ENCODE data around the gene SLA2. TPM values are rescaled to one million over a fixed set of nuclear protein-coding genes. Genes with fewer than 3 reads are reported as not detected.
"Not testable (repeated sequence)": the region's sequence is repeated elsewhere in the genome, so short reads cannot be mapped to it uniquely, and the experiment has no call there.

Gene SLA2
- total RNA-seq, 2 experiments from 2014 or later = 19.9 to 21.3 TPM

- H3K4me3 Mint-ChIP-seq; H3K4me3 ChIP-seq (ENCODE audit: low read length); ATAC-seq (ENCODE audit: poor library complexity); H3K36me3 ChIP-seq (ENCODE audit: insufficient read depth, low read length); H3K27me3 Mint-ChIP-seq; POLR2A ChIA-PET; H3K4me1 ChIP-seq (ENCODE audit: insufficient read depth, low read length); H3K9me3 Mint-ChIP-seq; intact Hi-C loops (cut with DNase I, micrococcal nuclease); H3K27ac ChIP-seq (ENCODE audit: low read depth in 1 of 2, low read length in 2 of 2); H3K27ac Mint-ChIP-seq; H3K27me3 ChIP-seq (ENCODE audit: control insufficient read depth in 1 of 2, insufficient read depth in 2 of 2, low read length in 2 of 2); H3K4me1 Mint-ChIP-seq (ENCODE audit: low read depth); CTCF ChIA-PET; H3K36me3 Mint-ChIP-seq (ENCODE audit: low read depth): not testable (repeated sequence)
- DNase-seq = peak in 1 of 14 experiments; percentile 23
- H3K9me3 ChIP-seq (ENCODE audit: control insufficient read depth in 1 of 2, insufficient read depth in 1 of 2, low read length in 2 of 2) = peaks cover 5 to 16% of the 10 kb centered on the region in 2 experiments
These were observed 81.8 kb downstream of the SLA2 start for GRCh38 chr20:36564078-36564725.

GRCh38 chr20:36563374-36563773, 82.6 kb downstream of the SLA2 start:
- TF ChIP-seq CTCF (IDR thresholded peaks at IDR 0.05) = no peak
- H3K4me3 Mint-ChIP-seq = no peak overlapping the region
- DNase-seq (no peak), ATAC-seq (ENCODE audit: poor library complexity) (no peak)
- no peak overlapping the region for H3K4me3 ChIP-seq (ENCODE audit: low read length)
- H3K27me3 Mint-ChIP-seq = no peaks in the 10 kb centered on the region
- no peak overlapping the region for H3K27ac ChIP-seq (ENCODE audit: low read depth in 1 of 2, low read length in 2 of 2)
- H3K27ac Mint-ChIP-seq = no peak overlapping the region
- peaks cover 3% of the 10 kb centered on the region for H3K9me3 Mint-ChIP-seq
- CTCF ChIA-PET = no interaction called here
- intact Hi-C loops (cut with DNase I, micrococcal nuclease) = no loop called here
- no peaks in the 10 kb centered on the region for H3K36me3 Mint-ChIP-seq (ENCODE audit: low read depth)
- H3K36me3 ChIP-seq (ENCODE audit: insufficient read depth, low read length) = no peaks in the 10 kb centered on the region
- POLR2A ChIA-PET = no interaction called here
- H3K27me3 ChIP-seq (ENCODE audit: control insufficient read depth in 1 of 2, insufficient read depth in 2 of 2, low read length in 2 of 2) = no peaks in the 10 kb centered on the region
- H3K4me1 ChIP-seq (ENCODE audit: insufficient read depth, low read length) = peaks cover 2% of the 10 kb centered on the region
- no peaks in the 10 kb centered on the region for H3K4me1 Mint-ChIP-seq (ENCODE audit: low read depth)
- peaks cover 5 to 16% of the 10 kb centered on the region in 2 experiments for H3K9me3 ChIP-seq (ENCODE audit: control insufficient read depth in 1 of 2, insufficient read depth in 1 of 2, low read length in 2 of 2)

- Mint-ChIP-seq H3K4me3 (no peak overlapping the region), H3K27me3 (no peaks in the 10 kb centered on the region), H3K27ac (no peak overlapping the region), H3K9me3 (peaks cover 3% of the 10 kb centered on the region), H3K4me1 (ENCODE audit: low read depth) (no peaks in the 10 kb centered on the region), H3K36me3 (ENCODE audit: low read depth) (no peaks in the 10 kb centered on the region)
- peaks cover 5 to 16% of the 10 kb centered on the region in 2 experiments for H3K9me3 ChIP-seq (ENCODE audit: control insufficient read depth in 1 of 2, insufficient read depth in 1 of 2, low read length in 2 of 2)
- H3K27me3 ChIP-seq (ENCODE audit: control insufficient read depth in 1 of 2, insufficient read depth in 2 of 2, low read length in 2 of 2) = no peaks in the 10 kb centered on the region
- ATAC-seq (ENCODE audit: poor library complexity) (no peak), DNase-seq (no peak)
- intact Hi-C loops (cut with DNase I, micrococcal nuclease) = no loop called here
- no peak overlapping the region for H3K27ac ChIP-seq (ENCODE audit: low read depth in 1 of 2, low read length in 2 of 2)
- POLR2A ChIA-PET = interaction anchor here (1.6 kb wide), 1 partner anchor 9 kb away, joined by 5 read pairs; no protein-coding TSS in a partner anchor
- no peaks in the 10 kb centered on the region for H3K36me3 ChIP-seq (ENCODE audit: insufficient read depth, low read length)
- TF ChIP-seq CTCF (IDR thresholded peaks at IDR 0.05) = no peak
- no peak overlapping the region for H3K4me3 ChIP-seq (ENCODE audit: low read length)
- H3K4me1 ChIP-seq (ENCODE audit: insufficient read depth, low read length) = peaks cover 2% of the 10 kb centered on the region
- CTCF ChIA-PET = no interaction called here
These were observed 83.3 kb downstream of the SLA2 start for GRCh38 chr20:36562724-36563123.

Other genes with a start within 250 kb of the SLA2 start
- not detected for gene MYL9, start 104.7 kb downstream of the SLA2 start, total RNA-seq
- 10 to 100 TPM; 29.2 to 34.5 TPM for gene TGIF2, start 72.6 kb downstream of the SLA2 start, total RNA-seq
- gene RAB5IF, start 40.4 kb downstream of the SLA2 start, total RNA-seq = 10 to 100 TPM; 62.6 to 74.8 TPM
- gene NDRG3, start 99.9 kb upstream of the SLA2 start, total RNA-seq = 10 to 100 TPM; 17.3 to 17.5 TPM
- gene DSN1, start 127.6 kb upstream of the SLA2 start, total RNA-seq = 10 to 100 TPM; 10.5 to 14.3 TPM
- not detected for gene TLDC2, start 229.9 kb upstream of the SLA2 start, total RNA-seq